Esophagus muscularis mucosa (tissue), 4 donors: ENCODE measurements around the gene DAPK2.

Experiments used
- CTCF ChIP-seq, 3 experiments: fragments of 200-600 bp in 2 of 3; fragments of 450-650 bp in 1 of 3; sonication (generic) in 2 of 3; IDR thresholded peaks; one replicate each; pipeline ENCODE4 v1.5.1; 2017 to 2019; ENCODE audit warnings: antibody characterized with exemption in 3 of 3, mild to moderate bottlenecking in 2 of 3, moderate library complexity in 1 of 3
- EP300 ChIP-seq: sonication (generic); formaldehyde crosslinking; IDR thresholded peaks from one replicate; pipeline ENCODE4 v1.6.1; 2017; ENCODE audit warnings: antibody characterized with exemption
- POLR2A ChIP-seq: fragments of 450-650 bp; IDR thresholded peaks from one replicate; pipeline ENCODE4 v1.6.1; 2017; ENCODE audit warnings: antibody characterized with exemption, moderate library complexity, mild to moderate bottlenecking, low read depth
- POLR2AphosphoS5 ChIP-seq, 2 donors: sonication (generic); formaldehyde crosslinking; IDR thresholded peaks; one replicate each; pipeline ENCODE4 v1.6.1; 2017; ENCODE audit warnings: antibody characterized with exemption in 2 of 2

GRCh38 chr15:64044300-64045100, 1.8 kb downstream of the DAPK2 start:
- TF ChIP-seq EP300 (no peak), CTCF (IDR thresholded peaks at IDR 0.05) (no peak), POLR2AphosphoS5 (IDR thresholded peaks at IDR 0.05) (no peak), POLR2A (no peak)
